Muscle of leg (tissue), 11 donors: Measurements from ENCODE around the gene FNIP1. TPM values are rescaled to one million over a fixed set of nuclear protein-coding genes. Genes with fewer than 3 reads are reported as not detected.
"Not testable (repeated sequence)": the region's sequence is repeated elsewhere in the genome, so short reads cannot be mapped to it uniquely, and the experiment has no call there.

Experiments
- DNase-seq: peaks from one replicate; pipeline ENCODE4 v3.0.0; 2013
- H3K27ac ChIP-seq: one replicate; pipeline ENCODE4 v1.5.1; 2013; ENCODE audit warnings: mild to moderate bottlenecking, low read length, control low read depth
- H3K27me3 ChIP-seq: one replicate; pipeline ENCODE4 v1.6.1; 2013; ENCODE audit warnings: low read length; ENCODE audit not compliant: control insufficient read depth, insufficient read depth
- H3K36me3 ChIP-seq: one replicate; pipeline ENCODE4 v1.6.1; 2013; ENCODE audit warnings: low read length; ENCODE audit not compliant: control insufficient read depth, insufficient read depth
- H3K4me1 ChIP-seq: one replicate; pipeline ENCODE4 v1.6.1; 2013; ENCODE audit warnings: low read length; ENCODE audit not compliant: control insufficient read depth, insufficient read depth
- H3K4me3 ChIP-seq: one replicate; pipeline ENCODE4 v1.5.1; 2013; ENCODE audit warnings: low read length, control low read depth
- H3K9me3 ChIP-seq: replicated peaks from 2 replicates; pipeline ENCODE4 v1.6.1; 2013; ENCODE audit warnings: low read depth, low read length; ENCODE audit not compliant: control insufficient read depth
- WGBS: methylation state at CpG from one replicate; pipeline ENCODE4 v1.1.5; 2013; ENCODE audit warnings: missing lambda C conversion rate; ENCODE audit not compliant: insufficient coverage; 5-methylcytosine and 5-hydroxymethylcytosine counted together
- polyA plus RNA-seq, 8 donors: library from polyadenylated mRNA; unstranded; fragments of 120-200 nt; gene quantifications; one replicate each; pipeline versions ENCODE4 v1.2.1 to v1.2.3, GENCODE V29; 2013; ENCODE audit warnings: inconsistent platforms in 1 of 8, low replicate concordance in 1 of 8; ENCODE audit not compliant: insufficient read length in 8 of 8, insufficient read depth in 1 of 8
- total RNA-seq: library from RNA; stranded (reverse); fragments of 120-200 nt; gene quantifications from one replicate; pipeline ENCODE4 v1.2.4, GENCODE V29; 2013

FNIP1 gene
- total and polyA plus RNA-seq, 9 donors, result 10.4 to 26.5 (median 12.0) TPM

- WGBS, result no CpG with 5 or more reads among the region's 8 CpGs
- peaks cover 7% of the 10 kb centered on the region for H3K36me3 ChIP-seq
- H3K27ac ChIP-seq, result no peak overlapping the region
Measured at GRCh38 chr5:131735393-131735792, 61.4 kb downstream of the FNIP1 start.

DNA sequence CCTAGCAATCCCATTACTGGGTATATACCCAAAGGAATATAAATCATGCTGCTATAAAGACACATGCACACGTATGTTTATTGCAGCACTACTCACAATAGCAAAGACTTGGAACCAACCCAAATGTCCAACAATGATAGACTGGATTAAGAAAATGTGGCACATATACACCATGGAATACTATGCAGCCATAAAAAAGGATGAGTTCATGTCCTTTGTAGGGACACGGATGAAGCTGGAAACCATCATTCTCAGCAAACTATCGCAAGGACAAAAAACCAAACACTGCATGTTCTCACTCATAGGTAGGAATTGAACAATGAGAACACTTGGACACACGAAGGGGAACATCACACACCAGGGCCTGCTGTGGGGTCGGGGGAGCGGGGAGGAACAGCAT is 61.9 kb downstream of the FNIP1 start:
- no CpG with 5 or more reads among the region's 6 CpGs for WGBS
- H3K27ac ChIP-seq, DNase-seq, H3K4me1 ChIP-seq, H3K27me3 ChIP-seq, H3K4me3 ChIP-seq, H3K36me3 ChIP-seq, H3K9me3 ChIP-seq: not testable (repeated sequence)

More at GRCh38 chr5:131735393-131735792, 61.4 kb downstream of the FNIP1 start:
- DNase-seq, result no peak
- Histone ChIP-seq H3K27me3 (no peaks in the 10 kb centered on the region), H3K9me3 (no peaks in the 10 kb centered on the region), H3K4me3 (no peak overlapping the region), H3K4me1 (no peaks in the 10 kb centered on the region)

- H3K27me3 ChIP-seq, result not testable (repeated sequence)
- 96% methylated on average over 4 of the region's 4 CpGs for WGBS
Measured at GRCh38 chr5:131729292-131729691, 67.5 kb downstream of the FNIP1 start.

DNA sequence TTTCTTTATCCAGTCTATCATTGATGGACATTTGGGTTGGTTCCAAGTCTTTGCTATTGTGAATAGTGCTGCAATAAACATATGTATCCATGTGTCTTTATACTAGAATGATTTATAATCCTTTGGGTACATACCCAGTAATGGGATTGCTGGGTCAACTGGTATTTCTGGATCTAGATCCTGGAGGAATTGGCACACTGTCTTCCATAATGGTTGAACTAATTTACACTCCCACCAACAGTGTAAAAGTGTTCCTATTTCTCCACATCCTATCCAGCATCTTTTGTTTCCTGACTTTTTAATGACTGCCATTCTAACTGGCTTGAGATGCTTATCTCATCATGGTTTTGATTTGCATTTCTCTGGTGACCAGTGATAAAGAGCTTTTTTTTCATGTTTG is 72.7 kb downstream of the FNIP1 start:
- H3K4me3 ChIP-seq, H3K4me1 ChIP-seq, H3K27ac ChIP-seq, DNase-seq, H3K36me3 ChIP-seq, H3K27me3 ChIP-seq: not testable (repeated sequence)
- H3K9me3 ChIP-seq, result peaks cover 15% of the 10 kb centered on the region

More at GRCh38 chr5:131729292-131729691, 67.5 kb downstream of the FNIP1 start:
- not testable (repeated sequence) for H3K27ac ChIP-seq, H3K9me3 ChIP-seq, H3K4me3 ChIP-seq, DNase-seq, H3K4me1 ChIP-seq
- peaks cover 14% of the 10 kb centered on the region for H3K36me3 ChIP-seq

GRCh38 chr5:131720714-131721113 is 76.1 kb downstream of the FNIP1 start:
- H3K36me3 ChIP-seq, result no peaks in the 10 kb centered on the region
- H3K9me3 ChIP-seq, result peaks cover 9% of the 10 kb centered on the region
- no peaks in the 10 kb centered on the region for H3K4me1 ChIP-seq
- H3K27me3 ChIP-seq, result no peaks in the 10 kb centered on the region
- H3K27ac ChIP-seq, result no peak overlapping the region
- WGBS, result no CpG with 5 or more reads among the region's 1 CpG
- no peak overlapping the region for H3K4me3 ChIP-seq
- no peak for DNase-seq

- WGBS, result no CpG with 5 or more reads among the region's 1 CpG
- no peak for DNase-seq
- no peak overlapping the region for H3K4me3 ChIP-seq
- no peaks in the 10 kb centered on the region for H3K4me1 ChIP-seq
- no peaks in the 10 kb centered on the region for H3K27me3 ChIP-seq
- no peaks in the 10 kb centered on the region for H3K36me3 ChIP-seq
- H3K27ac ChIP-seq, result no peak overlapping the region
- H3K9me3 ChIP-seq, result peaks cover 9% of the 10 kb centered on the region
Measured at GRCh38 chr5:131719564-131719963, 77.3 kb downstream of the FNIP1 start.

DNA sequence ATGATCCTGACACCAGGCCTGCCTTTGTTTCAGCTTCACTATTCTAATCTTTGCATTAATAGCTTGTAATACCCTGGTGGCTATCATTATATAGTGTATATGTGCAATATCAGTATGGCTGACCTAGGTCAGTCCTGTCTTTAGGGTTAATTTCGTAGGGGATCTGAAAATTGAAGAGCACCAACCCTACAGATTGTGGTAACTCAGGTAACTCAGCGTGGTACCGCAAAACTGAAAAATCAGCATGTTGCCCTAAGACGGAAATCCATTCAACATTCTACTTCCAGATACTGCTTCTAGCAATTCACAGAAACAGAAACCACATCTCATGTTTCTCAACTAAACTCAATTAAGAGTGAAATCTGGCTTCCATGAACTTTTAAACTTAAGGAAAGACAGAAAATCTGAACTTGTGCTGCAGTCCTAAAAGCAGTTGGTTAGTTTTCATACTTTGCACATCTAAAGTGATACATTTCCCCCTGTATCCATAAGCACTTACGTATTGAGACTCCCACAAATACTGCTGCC is 78.3 kb downstream of the FNIP1 start:
- 97% methylated on average over 4 of the region's 5 CpGs for WGBS
- peaks cover 9% of the 10 kb centered on the region for H3K9me3 ChIP-seq

DNA sequence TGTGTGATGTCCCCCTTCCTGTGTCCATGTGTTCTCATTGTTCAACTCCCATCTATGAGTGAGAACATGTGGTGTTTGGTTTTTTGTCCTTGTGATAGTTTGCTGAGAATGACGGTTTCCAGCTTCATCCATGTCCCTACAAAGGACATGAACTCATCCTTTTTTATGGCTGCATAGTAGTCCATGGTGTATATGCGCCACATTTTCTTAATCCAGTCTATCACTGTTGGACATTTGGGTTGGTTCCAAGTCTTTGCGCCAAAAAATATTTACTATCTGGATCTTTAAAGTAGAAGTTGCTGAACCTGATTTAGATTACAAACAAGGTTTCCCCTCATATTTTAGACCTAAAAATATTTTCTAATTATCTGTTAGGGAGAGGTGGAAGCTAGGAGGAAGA is 79.7 kb downstream of the FNIP1 start:
- not testable (repeated sequence) for H3K27ac ChIP-seq, H3K9me3 ChIP-seq, H3K36me3 ChIP-seq, H3K4me1 ChIP-seq, H3K4me3 ChIP-seq, H3K27me3 ChIP-seq, DNase-seq
- no CpG with 5 or more reads among the region's 3 CpGs for WGBS

More for the DNA sequence above, 78.3 kb downstream of the FNIP1 start:
- Histone ChIP-seq H3K36me3 (peaks cover 7% of the 10 kb centered on the region), H3K27me3 (no peaks in the 10 kb centered on the region), H3K4me1 (no peaks in the 10 kb centered on the region), H3K4me3 (no peak overlapping the region), H3K27ac (no peak overlapping the region)
- no peak for DNase-seq

- Histone ChIP-seq H3K4me1 (no peaks in the 10 kb centered on the region), H3K36me3 (peaks cover 7% of the 10 kb centered on the region), H3K9me3 (peaks cover 9% of the 10 kb centered on the region), H3K27ac (no peak overlapping the region), H3K27me3 (no peaks in the 10 kb centered on the region), H3K4me3 (no peak overlapping the region)
- DNase-seq, result no peak
Measured at GRCh38 chr5:131716650-131717049, 80.2 kb downstream of the FNIP1 start.

DNA sequence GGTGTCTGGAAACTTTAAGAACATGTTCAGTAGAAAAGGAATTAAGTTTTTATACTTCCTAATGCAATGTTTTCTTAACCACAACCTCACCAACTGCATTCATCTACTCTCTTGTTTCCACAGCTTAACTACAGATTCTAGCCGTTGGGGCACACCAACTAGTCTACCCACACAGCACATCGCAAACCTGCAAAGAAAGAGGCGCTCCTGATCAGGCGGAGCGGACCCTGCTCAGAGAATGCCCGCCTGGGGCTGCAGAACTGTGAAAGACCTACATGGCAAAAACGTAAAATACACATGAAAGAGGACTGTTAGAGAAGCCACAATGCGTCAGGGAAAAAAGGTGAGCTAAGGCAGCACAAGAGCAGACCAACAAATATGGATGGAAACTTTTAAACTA is 86.4 kb downstream of the FNIP1 start:
- Histone ChIP-seq H3K27ac (no peak overlapping the region), H3K9me3 (no peaks in the 10 kb centered on the region), H3K36me3 (peaks cover 11% of the 10 kb centered on the region), H3K4me3 (no peak overlapping the region), H3K27me3 (no peaks in the 10 kb centered on the region), H3K4me1 (no peaks in the 10 kb centered on the region)
- WGBS, result 94% methylated on average over 6 of the region's 8 CpGs
- no peak for DNase-seq

DNA sequence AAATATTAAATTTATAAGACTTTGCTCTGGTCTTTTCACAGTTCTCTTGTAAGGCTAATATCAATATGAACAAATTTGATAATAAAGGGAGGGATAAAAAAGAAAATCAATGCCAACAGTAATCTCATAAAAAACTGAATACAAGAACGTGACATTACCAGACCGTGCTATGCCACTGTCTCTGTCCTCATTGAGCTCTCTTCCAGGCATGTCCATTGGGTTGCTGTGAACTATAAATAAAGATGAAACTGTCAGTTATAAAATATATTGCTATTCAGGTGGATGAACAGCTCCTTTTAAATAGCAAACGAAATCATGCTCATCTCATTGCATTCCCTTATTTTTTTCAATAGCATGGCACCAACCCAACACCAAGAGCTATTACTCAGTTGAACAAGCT is 87.8 kb downstream of the FNIP1 start:
- no peaks in the 10 kb centered on the region for H3K27me3 ChIP-seq
- no peaks in the 10 kb centered on the region for H3K4me1 ChIP-seq
- WGBS, result no CpG with 5 or more reads among the region's 3 CpGs
- peaks cover 6% of the 10 kb centered on the region for H3K36me3 ChIP-seq
- DNase-seq, result peak; percentile 9
- no peaks in the 10 kb centered on the region for H3K9me3 ChIP-seq
- H3K4me3 ChIP-seq, result no peak overlapping the region
- H3K27ac ChIP-seq, result no peak overlapping the region
